Putamen (tissue), 1 donor: ENCODE results near the gene DMAC2L.

ENCODE experiments used
- DNase-seq: peaks from one replicate; pipeline ENCODE4 v3.0.0-alpha.2; 2016; ENCODE audit warnings: low spot score

The DMAC2L gene

DNA sequence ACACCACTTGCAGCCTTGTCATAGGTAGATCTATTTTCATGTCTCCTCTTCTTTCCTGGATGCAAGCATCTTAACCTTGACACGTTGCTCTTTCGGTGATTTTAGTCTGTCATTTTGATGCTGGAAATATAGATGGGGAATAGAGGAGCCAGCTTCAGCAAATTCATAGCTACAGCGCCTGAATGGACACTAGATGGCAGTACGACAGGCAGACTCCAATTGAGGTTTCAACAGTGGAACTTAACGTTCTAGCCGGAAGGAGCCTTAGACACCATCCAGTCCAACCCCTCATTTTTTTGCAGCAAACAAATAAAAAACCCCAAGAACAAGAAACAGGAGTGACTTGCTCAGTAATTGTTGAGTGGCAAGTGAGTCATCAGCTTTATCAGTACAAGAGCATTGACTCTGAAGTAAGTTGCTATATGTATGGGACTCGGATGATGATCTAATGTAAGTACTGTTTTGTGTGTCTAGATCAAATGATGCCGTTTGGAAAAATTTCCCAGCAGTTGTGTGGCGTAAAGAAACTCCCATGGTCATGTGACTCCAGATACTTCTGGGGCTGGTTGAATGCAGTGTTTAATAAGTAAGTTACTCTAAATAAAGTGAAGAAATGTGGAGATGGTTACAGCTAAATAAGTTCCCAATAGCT lies 9.0 kb downstream of the DMAC2L start:
- DNase-seq = peak; percentile 89

- no peak for DNase-seq
Observed at GRCh38 chr14:50331596-50331995, 19.5 kb downstream of the DMAC2L start.

DNA sequence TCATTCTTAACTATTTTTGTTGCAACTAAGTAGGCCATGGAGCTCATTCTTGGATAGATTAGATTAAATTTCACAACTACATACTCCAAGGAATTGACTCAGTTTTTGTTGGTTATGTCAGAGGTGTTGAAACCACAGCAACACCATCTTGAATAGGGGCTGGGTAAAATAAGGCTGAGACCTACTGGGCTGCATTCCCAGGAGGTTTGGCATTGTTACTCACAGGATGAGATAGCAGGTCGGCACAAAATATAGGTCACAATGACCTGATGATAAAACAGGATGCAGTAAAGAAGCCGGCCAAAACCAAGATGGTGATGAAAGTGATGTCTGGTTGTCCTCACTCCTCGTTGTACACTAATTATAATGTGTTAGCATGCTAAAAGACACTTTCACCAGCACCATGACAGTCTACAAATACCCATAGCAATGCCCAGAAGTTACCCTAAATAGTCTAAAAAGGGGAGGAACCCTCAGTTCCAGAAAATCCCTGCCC lies 20.9 kb downstream of the DMAC2L start:
- no peak for DNase-seq

DNA sequence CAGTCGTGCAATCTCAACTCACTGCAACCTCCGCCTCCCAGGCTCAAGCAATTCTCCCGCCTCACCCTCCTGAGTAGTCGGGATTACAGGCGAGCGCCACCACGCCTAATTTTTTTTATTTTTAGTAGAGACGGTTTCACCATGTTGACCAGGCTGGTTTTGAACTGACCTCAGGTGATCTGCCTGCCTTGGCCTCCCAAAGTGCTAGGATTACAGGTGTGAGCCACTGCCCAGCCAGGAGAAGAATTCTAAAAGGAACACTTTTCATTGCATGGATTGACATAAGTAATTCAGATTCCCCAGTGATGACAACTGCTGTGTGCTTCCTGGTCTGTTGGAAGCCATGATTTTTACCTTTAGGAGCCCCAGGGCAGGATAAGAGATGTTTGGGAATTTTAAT lies 22.1 kb downstream of the DMAC2L start:
- DNase-seq = no peak

GRCh38 chr14:50335389-50335788 lies 23.3 kb downstream of the DMAC2L start:
- peak; percentile 89 for DNase-seq

DNA sequence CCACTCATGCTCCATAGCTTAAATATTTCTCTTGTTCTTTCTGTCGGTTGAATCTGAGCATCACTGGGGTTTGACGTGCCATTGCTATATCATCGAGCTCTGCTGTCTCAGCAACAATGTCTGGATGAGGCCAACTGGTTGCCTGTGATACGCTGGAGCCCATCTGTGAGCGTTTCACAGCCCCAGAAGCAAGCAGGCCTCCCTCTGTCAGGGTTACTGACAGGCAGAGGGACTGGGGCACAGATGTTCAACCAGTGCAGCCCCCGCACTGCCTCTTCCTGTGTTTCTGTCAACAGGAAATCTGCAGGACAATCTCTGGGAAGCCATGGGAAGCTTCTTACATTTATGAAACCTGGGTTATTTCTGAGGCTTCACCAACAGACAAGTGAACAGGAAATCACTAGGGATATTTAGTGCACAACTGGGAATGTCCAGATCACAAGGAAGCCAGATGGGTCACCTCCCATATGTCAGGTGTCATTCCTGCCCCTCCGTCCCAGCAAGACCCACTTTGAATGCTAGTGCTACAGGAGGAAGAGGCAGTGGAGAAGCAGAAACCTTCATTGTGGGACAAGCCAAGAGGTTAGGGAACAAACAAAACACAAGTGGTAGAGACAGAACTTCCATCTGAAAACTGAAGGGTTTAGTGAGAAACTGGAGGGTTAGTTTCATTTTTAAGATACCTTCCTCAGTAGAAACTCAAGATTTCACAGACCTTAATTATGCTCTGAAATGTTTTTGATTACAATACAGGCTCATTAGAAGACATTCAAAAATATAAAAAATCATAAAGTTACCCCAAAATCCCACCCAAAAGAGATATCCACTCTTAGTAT lies 24.1 kb downstream of the DMAC2L start:
- peak; percentile 66 for DNase-seq

DNA sequence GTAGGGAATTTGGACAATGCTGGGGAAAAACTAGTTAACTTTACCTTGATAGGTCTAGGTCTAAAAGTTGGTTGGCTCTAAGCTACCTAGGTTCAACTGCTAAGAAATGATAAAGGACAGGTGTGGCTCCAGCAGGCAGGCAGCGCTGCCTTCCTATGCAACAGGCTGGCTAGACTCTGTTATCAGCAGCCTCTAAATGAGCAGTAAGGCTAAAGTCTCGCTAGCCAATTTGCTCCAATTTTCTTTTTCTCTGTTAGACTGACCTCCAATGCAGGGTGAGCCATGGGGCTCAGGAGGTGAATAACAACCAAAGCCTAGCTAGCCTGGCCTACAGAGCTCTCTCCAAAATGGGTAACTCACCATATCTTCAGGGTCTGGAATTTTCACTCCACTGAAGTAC lies 26.5 kb downstream of the DMAC2L start:
- no peak for DNase-seq

DNA sequence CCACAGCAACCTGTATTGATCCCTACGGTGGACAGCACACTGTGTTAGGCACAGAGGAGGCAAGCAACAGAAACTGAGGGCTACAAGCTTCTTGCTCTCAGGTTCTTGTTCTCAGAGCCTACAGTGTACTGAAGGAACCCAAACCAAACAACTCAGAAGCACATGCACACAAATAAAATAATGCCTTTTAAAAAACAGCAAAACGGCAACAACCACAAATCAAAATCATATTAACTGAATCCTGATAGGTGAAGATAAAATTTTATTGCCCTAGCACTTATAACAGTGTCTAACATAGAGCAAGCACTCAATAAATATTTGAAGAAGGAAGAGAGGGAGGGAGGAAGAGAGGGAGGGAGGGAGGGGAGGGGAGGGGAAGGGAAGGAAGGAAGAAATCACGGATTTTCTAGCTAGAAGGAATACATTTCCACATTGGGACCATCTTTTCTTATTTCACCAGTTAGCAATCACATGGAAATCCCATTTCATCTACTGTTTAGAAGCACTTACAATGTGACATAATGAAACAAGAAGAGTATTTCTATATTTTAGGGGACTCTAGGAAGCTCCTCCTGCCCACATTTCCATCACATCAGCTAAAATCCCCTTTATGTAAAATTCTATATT lies 27.2 kb downstream of the DMAC2L start:
- no peak for DNase-seq

DNA sequence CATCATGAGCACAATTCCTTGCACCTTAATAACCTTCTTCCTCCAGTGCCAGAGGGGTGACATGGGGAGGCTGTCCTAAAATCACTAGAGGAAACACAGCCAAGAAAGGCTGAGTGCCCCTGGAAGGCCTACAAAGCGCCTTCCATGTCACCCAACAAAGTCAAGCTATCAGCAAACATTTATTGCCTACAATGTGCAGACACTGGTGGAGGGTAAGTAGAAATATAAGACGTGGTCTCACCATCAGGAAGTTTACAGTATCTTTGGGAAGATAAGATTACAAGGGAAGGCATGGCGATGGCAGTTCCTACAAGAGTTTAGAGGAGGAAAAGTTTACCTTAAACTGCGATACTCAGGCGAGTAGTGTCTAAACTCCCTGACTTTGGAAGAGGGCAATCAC lies 27.9 kb downstream of the DMAC2L start:
- DNase-seq = no peak

DNA sequence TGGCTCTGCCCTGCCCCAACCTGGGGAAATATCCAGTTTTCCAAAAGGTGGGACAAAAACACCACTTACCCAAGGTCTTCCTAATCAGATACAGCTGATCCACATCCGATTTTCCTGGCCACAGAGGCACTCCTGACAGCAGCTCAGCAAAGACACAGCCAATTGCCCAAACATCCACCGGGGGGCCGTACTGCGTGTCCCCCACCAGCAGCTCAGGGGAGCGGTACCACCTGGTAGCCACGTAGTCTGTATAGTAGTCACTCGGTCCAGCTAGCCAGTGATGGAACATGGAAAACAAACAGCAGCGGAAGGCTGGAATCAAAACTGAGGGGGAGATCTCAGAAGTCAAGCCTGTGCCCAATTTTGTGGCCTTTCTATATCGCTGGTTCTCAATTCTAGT lies 28.8 kb downstream of the DMAC2L start:
- DNase-seq = no peak

DNA sequence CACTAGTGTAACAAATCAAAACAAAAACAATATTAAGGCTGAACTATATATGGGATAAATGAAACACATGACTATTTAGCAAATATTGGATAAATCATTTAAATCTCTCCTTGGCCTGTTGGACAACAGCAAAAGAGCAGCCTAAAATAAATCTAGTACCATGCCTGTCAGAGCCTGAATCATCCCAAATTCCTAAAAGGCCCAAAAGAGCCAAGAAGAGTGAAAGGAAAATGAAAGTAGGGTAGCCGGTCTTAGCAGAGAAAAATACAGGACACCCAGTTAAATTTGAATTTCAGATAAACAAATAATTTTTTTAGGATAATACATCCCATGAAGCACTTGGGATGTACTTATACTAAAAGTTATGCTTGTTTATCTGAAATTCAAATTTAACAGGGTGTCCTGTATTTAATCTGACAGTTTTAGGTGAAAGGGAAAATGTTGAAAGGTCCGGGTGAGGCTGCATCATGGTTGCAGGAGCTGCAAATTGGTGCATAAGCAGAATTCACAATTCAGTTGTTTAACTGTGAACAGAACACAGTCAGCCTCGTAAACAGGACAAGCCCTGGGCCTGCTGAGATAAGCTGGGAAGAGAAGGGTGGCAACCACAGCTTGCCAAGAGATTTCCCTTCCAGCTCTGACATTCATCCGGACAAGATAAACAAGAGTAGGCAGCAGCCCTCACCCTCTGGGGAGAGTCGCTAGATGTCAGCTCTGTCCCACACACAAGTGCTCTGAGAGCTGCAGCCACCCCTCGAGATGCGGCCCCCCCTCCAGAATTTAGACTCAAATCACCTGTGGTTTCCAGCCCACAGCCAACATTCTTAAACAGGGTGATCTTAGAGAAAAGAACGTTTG lies 30.3 kb downstream of the DMAC2L start:
- peak; percentile 85 for DNase-seq

DNA sequence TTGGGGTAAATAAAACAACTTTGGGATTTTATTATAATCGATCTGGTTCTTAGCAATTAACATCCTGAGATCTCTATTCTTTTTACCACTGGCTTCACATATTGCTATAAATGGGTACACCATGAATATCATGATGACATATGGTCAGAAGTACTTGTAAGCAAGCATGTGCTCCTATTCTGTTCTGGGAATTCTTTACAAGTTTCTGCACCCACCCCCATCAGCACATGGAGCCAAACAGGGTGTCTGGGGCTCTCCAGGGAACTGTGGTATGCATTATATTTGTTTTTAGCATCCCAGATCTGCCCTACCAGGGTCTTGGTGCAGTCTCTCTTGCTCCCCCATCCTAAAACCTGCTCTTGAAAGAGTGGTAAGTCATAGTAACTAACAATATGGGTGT lies 31.3 kb downstream of the DMAC2L start:
- no peak for DNase-seq

GRCh38 chr14:50344116-50344775 lies 32.1 kb downstream of the DMAC2L start:
- DNase-seq = no peak

DNA sequence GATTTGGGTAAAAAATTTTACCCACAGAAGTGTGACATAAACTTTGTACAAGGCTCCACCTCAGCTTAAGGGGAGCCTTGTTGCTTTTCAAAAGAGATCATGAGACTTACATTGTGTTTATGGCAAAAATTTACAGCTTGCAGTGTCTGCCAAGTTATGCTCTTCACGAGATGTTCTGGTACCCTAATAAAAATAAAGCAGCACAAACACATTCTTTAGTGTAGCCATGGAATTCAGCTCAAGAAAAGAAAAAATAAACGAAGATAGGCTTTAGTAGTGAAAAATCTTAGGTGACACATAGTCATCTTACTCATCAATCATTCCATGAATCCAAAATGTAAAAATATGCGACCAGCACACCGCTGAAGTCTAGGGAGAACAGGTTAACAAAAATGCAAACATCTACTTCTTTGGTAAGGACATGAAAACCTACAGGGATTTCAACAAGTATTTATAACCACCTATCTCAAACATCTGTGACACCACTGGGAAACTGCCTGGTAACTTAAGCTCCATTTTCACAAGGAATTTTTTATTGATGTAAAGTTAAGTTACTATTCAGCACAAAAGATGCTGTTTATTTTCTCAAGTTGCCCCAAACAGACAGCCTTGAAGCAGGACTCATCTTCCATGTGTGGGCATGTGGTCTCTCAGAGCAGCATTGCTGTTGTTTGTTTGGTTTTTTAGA lies 32.9 kb downstream of the DMAC2L start:
- no peak for DNase-seq

DNA sequence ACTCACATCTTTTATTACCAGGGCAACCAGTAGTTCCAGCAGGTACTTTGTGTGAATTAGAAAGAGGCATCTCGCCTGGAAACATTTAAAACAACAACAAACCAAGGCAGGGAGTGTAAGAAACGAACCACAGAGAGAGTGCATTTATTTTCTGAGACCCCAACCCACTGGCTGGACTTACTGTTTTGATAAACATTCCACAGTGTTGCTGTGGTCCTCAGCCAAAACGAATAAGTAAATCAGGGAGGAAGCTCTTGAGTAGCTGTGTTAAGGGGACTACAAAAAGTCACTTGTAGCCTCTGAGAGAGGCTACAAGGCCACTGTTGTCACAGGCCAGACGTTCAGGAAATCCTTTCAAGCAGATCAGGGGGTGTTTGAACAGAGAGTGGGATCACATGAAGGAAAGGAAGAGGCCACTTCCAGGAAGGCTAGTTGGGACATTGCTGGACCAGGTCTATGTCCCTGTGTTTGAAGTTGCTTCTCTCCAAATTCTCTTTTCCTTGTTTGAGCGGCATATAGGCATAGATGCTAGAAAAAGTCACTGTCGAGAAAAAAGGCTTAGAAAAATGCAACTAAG lies 33.8 kb downstream of the DMAC2L start:
- DNase-seq = no peak

DNA sequence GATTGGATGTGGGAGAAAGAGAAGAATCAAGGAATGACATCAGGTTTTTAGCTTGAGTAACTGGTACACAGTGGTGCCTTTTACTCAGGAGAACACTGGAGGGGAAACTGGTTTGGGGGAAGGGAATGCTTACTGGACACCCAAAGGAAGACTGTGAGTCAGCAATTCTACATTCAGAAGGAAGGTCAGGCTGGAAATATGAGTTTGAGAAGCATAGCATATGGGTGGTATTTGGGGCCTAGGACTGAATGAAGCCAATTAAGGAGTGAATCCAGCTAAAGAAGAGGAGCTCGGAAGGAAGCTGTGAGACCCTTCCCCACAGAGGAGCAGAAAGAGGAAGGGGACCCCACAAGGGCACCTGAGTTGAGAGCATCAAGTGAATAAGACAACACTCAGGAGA lies 35.4 kb downstream of the DMAC2L start:
- no peak for DNase-seq

DNA sequence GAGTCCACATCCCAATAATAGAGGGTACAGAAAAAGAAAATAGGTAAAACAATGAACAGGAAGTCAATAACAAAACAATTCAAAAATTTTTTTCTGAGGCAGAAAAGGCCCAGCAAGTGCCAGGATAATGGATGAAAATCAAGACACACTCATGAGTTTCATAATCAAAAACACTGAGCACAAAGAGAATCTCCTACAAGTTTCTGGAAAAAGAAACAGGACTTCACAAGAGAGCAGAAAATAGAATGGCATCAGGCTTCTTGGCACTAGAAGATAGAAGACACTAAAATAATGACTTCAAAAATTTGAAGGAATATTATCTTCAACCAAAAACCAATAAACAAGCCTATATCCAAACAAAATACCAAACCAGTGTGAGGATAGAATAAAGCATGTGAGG lies 36.8 kb downstream of the DMAC2L start:
- DNase-seq = no peak

DNA sequence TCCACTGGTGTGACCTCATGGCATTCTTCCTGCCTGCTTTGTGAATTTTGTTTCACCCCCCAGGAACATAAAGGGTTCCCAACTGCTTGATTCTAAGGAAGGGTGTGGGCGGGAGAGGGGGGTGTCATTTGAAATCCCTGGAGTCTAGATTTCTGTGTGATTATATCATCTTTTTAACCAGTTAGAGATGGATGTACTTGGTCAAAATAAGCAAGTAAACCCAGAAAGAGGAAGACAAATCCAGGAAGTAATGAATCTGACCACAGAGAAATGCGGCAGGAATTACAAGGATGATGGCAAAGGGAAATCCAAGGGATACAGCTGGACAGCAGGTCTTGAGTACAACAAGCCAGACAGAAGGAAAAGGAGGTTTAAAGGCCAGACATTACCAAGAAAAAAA lies 38.9 kb downstream of the DMAC2L start:
- no peak for DNase-seq

- DNase-seq = no peak
Observed at GRCh38 chr14:50352584-50352983, 40.5 kb downstream of the DMAC2L start.

GRCh38 chr14:50353126-50353525 lies 41.0 kb downstream of the DMAC2L start:
- DNase-seq = no peak

DNA sequence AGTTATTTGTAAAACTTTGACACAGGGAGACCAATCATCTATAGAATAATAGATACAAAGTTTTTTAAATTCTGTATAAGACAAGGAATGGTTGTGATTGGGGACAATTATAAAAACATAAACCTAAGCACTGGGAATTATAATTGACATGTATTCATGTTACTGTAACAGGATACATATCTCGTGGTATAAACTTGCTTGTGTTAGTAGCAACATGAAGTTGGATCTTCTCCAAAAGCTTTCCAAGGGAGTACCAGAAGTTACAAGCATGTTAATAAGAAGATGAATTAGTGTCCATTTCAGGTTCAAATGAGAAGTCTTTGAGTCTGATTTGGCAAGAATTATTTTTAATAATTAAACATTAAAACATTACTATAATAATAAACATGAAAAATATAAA lies 42.4 kb downstream of the DMAC2L start:
- DNase-seq = no peak
